ENCODE results near the gene FHL2. TPM values are rescaled to one million over a fixed set of nuclear protein-coding genes. Genes with fewer than 3 reads are reported as not detected.

The FHL2 gene
- total and polyA plus RNA-seq, 9 of the 15 experiments (the other 6 are each of a cell fraction or from before 2014, with no cell fraction given) = 7.5 to 33.1 (median 23.9) TPM

DNA sequence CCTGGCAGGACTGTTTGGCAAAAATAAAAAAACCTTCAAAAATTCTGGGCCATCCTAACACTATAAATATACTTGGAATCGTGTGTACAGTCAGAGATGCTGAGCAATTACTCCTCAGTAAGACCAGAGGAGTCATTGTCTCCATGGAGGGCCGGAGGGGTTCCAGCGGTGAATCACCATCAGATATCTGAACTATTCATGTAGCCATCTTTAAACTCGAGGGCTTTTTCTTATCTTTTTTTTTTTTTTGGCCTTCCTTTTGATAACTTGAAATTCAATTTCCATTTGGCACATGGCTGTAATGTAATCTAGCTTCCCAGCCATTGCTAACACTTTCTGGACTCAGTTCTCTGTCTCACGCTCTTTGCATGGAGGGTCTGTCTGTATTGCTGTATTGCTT is 7.4 kb upstream of the FHL2 start:
- no TSS peak for BruUV-seq (replicated peaks)
- Histone ChIP-seq H3K27ac (ENCODE audit: extremely low read depth, low read depth, low read length) (no peak overlapping the region), H3K27me3 (ENCODE audit: control insufficient read depth in 2 of 2, insufficient read depth in 2 of 2, low read length in 2 of 2) (no peaks in the 10 kb centered on the region), H3K79me2 (ENCODE audit: control insufficient read depth, insufficient read depth, low read length) (no peaks in the 10 kb centered on the region), H4K20me1 (replicated peaks; ENCODE audit: control insufficient read depth, insufficient read depth, low read length) (no peaks in the 10 kb centered on the region), H3K9ac (ENCODE audit: insufficient read depth in 1 of 2, low read depth in 2 of 2, low read length in 2 of 2) (no peak overlapping the region), H3K36me3 (ENCODE audit: control insufficient read depth, insufficient read depth, low read length) (no peaks in the 10 kb centered on the region), H3K4me3 (no peak overlapping the region), H3K9me1 (ENCODE audit: control insufficient read depth, insufficient read depth, low read length) (no peaks in the 10 kb centered on the region), H3K9me3 (replicated peaks; ENCODE audit: control insufficient read depth, insufficient read depth, low read depth, low read length) (no peaks in the 10 kb centered on the region), H3K4me2 (ENCODE audit: insufficient read depth, low read length) (no peak overlapping the region), H3K4me1 (replicated peaks in 1 of 2; ENCODE audit: control insufficient read depth in 2 of 2, insufficient read depth in 2 of 2, low read length in 2 of 2) (peaks cover 0 to 13% of the 10 kb centered on the region in 2 experiments; a peak in 3 of 5 replicates), H2AFZ (ENCODE audit: low read depth, low read length) (no peak overlapping the region)
- peak in 2 of 4 experiments; percentile 33 to 40 for DNase-seq (ENCODE audit: extremely low read depth in 1 of 4, low spot score in 3 of 4)
- intact Hi-C loops (cut with micrococcal nuclease) (no loop called here), in situ Hi-C loops (cut with MboI) (no loop called here)
- TF ChIP-seq YY1 (IDR thresholded peaks at IDR 0.05; ENCODE audit: borderline replicate concordance in 1 of 3, control insufficient read depth in 1 of 3, extremely low read depth in 1 of 3, insufficient read depth in 3 of 3, insufficient read length in 1 of 3, insufficient replicate concordance in 2 of 3, low read depth in 1 of 3, low read length in 2 of 3) = peak in 1 of 3 experiments; percentile 33
- TF ChIP-seq ZEB2 (IDR thresholded peaks at IDR 0.05) = no peak
- peak; percentile 49; the same call in 1 of the 2 replicates for TF ChIP-seq SMARCA4 (IDR thresholded peaks at IDR 0.05)
- TF ChIP-seq SMARCC2 (IDR thresholded peaks at IDR 0.05; ENCODE audit: low read depth) = no peak
- TF ChIP-seq RBM39 (optimal IDR thresholded peaks at IDR 0.05; ENCODE audit: low read depth, low read length) = no peak
- peak; percentile 63 for TF ChIP-seq JUND (IDR thresholded peaks at IDR 0.05; ENCODE audit: borderline replicate concordance, low read depth, low read length)
- no peak; the same call in 2 of the 3 replicates for TF ChIP-seq JUND (tag; IDR thresholded peaks at IDR 0.05; ENCODE audit: borderline replicate concordance, low read depth, low read length)
- TF ChIP-seq FOSL1 (tag; conservative IDR thresholded peaks at IDR 0.05) = peak; percentile 86
- TF ChIP-seq, protein P1, sequence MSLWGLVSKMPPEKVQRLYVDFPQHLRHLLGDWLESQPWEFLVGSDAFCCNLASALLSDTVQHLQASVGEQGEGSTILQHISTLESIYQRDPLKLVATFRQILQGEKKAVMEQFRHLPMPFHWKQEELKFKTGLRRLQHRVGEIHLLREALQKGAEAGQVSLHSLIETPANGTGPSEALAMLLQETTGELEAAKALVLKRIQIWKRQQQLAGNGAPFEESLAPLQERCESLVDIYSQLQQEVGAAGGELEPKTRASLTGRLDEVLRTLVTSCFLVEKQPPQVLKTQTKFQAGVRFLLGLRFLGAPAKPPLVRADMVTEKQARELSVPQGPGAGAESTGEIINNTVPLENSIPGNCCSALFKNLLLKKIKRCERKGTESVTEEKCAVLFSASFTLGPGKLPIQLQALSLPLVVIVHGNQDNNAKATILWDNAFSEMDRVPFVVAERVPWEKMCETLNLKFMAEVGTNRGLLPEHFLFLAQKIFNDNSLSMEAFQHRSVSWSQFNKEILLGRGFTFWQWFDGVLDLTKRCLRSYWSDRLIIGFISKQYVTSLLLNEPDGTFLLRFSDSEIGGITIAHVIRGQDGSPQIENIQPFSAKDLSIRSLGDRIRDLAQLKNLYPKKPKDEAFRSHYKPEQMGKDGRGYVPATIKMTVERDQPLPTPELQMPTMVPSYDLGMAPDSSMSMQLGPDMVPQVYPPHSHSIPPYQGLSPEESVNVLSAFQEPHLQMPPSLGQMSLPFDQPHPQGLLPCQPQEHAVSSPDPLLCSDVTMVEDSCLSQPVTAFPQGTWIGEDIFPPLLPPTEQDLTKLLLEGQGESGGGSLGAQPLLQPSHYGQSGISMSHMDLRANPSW (CRISPR knock-in tag; IDR thresholded peaks at IDR 0.05) = no peak
- TF ChIP-seq L3MBTL2 (IDR thresholded peaks at IDR 0.05) = peak; percentile 70
- peak; percentile 34; the same call in 1 of the 2 replicates for TF ChIP-seq ZNF384 (IDR thresholded peaks at IDR 0.05; ENCODE audit: low read depth, low read length)
- 0 out of 2 replicates have a peak, but pooled peaks have one; percentile 25 for TF ChIP-seq DPF2 (IDR thresholded peaks at IDR 0.05)
- POLR2A ChIA-PET = no interaction called here
- CTCF ChIA-PET (ENCODE audit: low intra/inter-chr PET ratio) = no interaction called here
- FAIRE-seq = no peak
- ATAC-seq = no peak
- 17% methylated on average over 4 of the region's 5 CpGs for WGBS (ENCODE audit: insufficient coverage, low coverage, missing lambda C conversion rate)
